GM11168 (cell line): ENCODE measurements around the gene AURKA.
"Not testable (repeated sequence)": the region's sequence is repeated elsewhere in the genome, so short reads cannot be mapped to it uniquely, and the experiment has no call there.

ENCODE experiments used
- in situ Hi-C: fragments of 300-500 bp; cut with MboI; formaldehyde crosslinking; loops from one replicate; pipeline ENCODE4 v1.12.0; 2022; ENCODE audit warnings: low sequenced_read_pairs; ENCODE audit not compliant: unreplicated experiment

The AURKA gene

GRCh38 chr20:56422824-56423189 is 30.8 kb upstream of the AURKA start:
- in situ Hi-C loops: no loop called here

DNA sequence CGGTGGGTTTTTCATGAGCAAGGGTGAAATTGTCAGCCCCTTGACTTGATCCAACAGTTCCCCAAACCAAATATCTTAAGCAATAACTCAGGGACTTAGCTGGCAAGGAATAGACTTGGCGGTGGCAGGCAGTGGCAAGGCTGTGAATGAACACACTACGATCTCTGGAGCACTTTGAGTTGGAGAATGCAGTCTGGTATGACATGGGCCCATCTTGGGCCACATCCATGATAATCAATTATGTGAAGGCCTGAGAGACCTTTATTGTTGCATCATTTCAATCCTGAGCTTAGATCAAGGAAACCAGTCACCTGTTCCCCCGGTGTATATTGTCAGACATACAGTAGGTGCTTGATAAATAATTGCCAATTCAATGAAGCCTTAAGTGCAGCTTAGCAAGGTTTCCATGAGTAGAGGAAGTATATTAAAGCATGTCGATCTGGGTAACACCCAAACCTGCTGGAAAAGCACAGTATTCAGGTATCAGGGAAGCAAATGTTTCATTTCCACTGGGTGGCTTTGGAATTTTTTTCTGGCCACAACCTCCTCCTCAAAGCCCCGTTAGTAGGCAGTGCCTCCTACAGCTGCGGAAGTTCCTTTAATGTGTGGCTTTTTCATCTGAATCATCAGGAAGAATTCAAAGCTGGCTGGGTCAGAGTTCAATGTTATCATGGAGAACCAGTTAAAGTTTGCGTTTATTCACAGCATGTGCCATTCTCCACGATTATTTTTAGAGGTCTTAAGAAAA is 30.2 kb upstream of the AURKA start:
- in situ Hi-C loops: no loop called here

DNA sequence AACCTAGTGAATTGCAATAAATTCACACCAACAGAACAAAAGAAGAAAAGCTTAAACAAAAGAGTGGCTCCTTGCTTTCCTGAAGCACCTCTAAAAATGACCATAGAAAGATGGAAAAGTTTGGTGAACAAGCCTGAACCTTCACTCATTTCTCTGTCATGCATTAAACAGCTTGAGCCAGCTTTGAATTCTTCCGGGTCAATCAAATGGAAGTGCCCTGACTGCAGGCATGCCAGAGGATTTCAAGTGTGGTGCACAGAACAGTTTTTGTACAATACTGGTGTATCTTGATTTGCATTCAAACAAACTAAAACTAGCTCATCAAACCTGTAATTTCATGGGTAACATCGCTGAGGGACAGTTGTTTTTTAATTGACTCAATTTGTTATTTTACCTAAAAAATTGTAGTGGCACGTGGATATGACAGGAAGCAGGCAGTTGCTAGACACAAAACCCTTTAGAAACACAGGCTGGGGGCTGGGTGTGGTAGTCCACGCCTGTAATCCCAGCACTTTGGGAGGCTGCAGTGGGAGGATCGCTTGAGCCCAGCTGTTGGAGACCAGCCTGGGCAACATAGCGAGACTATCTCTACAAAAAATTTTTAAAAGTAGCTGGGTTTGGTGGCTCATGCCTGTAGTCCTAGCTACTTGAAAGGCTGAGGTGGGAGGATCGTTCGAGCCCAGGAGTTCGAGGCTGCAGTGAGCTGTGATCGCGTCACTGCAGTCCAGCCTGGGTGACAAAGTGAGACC is 29.1 kb upstream of the AURKA start:
- in situ Hi-C loops: no loop called here

GRCh38 chr20:56420028-56420427 is 28.0 kb upstream of the AURKA start:
- in situ Hi-C loops: no loop called here

DNA sequence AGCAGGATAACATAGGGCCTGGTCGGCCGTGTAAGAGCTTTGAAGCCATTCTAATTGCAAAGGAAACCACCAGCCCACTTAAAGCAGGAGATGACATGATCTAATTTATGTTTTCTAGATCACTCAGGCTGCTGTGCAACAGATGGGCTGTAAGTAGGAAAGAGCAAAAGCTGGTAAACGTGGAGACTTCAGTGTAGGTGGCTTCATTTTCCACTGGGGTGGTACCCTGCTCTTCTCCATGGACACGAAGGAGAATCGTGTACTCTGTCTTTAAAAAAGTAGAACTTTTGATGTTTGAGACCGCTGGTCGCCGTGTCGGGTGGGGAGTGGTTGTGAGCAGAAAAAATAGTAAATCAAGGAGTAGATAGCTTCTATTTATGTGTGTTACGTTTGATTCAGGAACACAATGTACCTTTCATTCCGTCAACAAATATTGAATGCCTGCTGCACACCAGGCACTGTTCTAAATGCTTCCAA is 26.4 kb upstream of the AURKA start:
- in situ Hi-C loops: no loop called here

- in situ Hi-C loops: no loop called here
These were observed 25.9 kb upstream of the AURKA start for GRCh38 chr20:56417911-56418310.

DNA sequence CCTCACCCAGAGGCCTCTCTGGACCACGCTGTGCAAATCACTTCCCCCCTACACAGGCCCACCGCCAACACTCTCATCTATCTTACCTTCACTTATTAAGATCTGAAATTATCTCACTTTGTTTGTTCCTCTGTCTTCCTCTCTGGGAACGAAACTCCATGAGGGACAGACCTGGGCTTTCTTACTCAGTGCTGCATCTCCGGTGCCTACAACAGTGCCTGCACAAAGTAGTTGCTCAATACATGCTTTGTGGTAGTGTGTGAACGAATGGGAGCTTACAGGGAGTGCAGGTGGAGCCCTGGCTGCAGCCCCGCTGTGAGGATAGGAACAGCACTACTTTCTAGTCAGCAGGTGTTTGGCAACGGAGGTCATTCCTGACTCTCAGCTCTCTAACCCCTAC is 25.4 kb upstream of the AURKA start:
- in situ Hi-C loops: no loop called here

- in situ Hi-C loops: no loop called here
These were observed 23.1 kb upstream of the AURKA start for GRCh38 chr20:56414842-56415765.

DNA sequence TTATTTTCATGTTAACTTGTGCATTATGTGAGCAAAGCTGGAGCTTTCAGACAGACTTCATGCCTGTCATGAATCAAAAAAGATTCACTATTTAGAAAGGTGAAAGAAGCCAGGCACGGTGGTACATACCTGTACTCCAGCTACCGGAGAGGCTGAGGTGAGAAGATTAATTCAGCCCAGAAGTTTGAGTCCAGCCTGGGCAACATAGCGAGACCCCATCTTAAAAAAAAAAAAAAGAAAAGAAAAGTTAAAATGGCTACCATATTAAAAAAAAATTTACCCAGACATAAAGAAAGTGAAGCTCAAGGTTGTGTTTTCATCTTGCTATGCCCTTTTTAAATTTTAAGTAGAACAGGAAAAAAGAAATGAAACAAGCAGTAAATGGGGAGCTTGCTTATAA is 20.9 kb upstream of the AURKA start:
- in situ Hi-C loops: no loop called here

- in situ Hi-C loops: no loop called here
These were observed 20.4 kb upstream of the AURKA start for GRCh38 chr20:56412473-56412790.

DNA sequence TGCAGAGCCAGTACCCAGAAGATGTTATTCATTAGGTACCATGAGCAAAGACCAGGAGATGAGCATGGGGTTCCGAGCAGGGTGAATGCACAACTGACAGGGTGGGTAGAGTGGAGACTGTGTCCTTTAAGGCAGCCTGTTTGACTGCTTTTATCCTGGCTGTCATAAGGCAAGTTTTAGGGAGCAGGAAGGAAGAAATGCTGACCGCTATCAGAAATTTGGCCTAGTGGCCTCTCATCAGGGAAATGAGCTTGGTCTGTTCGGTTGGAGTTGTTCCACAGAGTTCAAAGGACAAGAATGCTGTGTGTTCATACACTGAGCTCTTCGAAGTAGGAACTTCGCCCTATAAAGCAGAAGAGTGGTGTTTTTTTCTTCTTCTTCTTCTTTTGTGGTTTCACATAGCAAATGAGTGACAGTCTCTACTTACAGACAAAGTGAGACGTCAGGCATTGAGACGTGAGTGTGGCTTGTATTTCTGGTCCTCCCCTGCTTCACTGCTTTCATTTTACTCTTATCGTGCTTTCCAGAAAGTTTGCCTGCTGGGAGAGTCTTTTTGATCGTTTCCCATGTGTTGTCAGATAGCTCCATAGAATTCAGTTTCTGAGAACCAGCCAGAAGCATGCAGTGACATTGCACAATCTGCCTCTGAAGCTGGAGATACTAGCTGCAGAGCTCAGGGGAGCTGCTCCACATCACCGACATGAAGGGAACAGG is 19.9 kb upstream of the AURKA start, which contains the start of gene CASS4:
Gene CASS4 (plus strand): TSS at position 502 of the 714 bp plus-strand sequence. CDS start 199 bp downstream, at position 701.
- in situ Hi-C loops: no loop called here

DNA sequence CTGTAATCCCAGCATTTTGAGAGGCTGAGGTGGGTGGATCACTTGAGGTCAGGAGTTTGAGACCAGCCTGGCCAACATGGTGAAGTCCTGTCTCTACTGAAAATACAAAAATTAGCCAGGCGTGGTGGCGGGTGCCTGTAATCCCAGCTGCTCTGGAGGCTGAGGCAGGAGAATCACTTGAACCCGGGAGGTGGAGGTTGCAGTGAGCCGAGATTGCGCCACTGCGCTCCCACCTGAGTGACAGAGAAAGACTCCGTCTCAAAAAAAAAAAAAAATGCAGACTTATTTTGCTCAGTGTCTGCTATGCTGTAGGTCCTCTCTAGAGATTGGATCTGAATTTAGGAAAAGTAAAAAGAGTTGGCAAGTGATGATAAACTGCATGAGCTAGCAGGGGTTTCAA is 19.3 kb upstream of the AURKA start:
- in situ Hi-C loops: not testable (repeated sequence)

DNA sequence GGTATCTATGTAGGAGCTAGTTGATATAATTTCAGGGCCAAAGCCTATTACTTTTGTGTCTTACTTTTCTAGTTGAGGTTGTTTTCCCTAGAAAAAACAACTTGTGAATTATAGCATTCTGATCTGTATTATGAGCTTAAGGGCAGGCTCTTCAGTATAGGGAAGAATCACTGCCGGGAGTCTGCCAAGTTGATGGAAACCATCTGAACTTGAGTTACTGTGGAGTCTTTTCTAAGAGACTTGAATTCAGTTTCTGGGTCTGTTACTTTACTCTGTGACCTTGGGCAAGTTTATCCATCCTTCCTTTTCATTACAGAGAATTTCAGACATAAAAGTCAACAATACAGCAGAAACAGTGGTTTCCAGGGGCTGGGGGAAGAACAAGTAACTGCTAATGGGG is 17.9 kb upstream of the AURKA start:
- in situ Hi-C loops: no loop called here

- in situ Hi-C loops: no loop called here
These were observed 17.5 kb upstream of the AURKA start for GRCh38 chr20:56409521-56409920.

DNA sequence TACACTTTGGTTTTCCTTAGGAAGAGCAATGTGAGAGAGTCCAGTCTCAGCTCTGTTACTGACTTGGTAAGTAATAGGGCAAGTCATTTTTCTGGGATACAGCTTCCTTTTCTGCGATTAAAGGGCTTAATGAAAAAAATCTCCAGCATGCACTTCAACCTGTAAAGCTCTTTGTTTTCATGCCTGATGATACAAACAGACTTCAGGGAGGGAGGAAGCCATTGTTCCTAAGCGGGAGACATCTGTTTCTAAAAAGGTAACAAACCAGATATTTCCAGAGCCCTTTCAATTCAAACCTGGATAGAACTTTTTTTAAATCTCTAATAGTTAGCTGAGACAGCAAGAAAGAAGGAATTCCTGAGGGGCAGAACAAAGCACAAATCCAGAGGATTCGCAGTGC is 14.9 kb upstream of the AURKA start:
- in situ Hi-C loops: no loop called here

DNA sequence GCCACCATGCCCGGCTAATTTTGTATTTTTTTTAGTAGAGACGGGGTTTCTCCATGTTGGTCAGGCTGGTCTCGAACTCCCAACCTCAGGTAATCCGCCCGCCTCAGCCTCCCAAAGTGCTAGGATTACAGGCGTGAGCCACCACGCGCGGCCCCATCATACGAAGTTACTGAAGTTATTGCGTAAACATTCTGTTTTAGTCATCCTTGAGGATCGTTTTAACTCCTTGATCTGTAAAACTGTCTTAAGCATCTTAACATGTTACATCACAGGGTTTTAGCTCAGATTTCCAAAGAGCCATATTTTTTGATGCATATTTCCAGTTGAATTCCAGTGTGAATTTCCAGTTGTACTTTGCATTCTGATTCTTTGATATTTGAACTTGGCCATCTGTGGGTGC is 13.3 kb upstream of the AURKA start:
- in situ Hi-C loops: not testable (repeated sequence)

GRCh38 chr20:56403465-56403864 is 11.4 kb upstream of the AURKA start:
- in situ Hi-C loops: no loop called here

DNA sequence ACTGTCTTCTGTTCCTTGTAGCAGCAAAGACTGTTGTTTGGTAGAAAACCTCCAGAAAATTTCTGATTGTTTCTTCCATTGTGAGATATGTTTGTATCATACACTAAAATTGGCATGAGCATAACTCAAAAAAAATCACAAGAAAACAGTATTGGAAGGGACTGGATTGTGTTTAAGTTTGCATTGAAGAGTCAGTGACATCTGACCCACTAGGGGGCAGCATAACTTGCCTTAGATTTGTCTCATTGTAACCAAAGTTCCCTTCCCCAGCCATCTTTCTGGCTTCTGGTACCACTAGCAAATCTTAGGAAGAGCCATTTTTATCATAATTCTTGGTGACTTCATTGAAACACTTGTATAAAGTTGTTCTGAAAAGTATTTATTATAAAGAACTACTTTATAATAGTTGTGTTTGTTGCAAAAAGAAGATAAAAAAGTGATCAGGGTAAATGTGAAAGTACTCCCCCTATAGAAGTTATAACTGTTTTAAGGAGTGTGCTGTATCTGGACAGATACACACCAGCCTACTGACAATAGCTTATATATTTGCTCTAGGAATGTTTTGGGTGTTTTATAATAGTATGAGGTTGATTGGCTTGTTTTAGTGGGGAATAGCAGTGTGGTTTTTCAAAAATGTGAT is 8.1 kb upstream of the AURKA start:
- in situ Hi-C loops: no loop called here

- in situ Hi-C loops: loop anchor here (10.0 kb wide), 1 partner anchor 80 kb away; no protein-coding TSS in a partner anchor
These were observed 3.2 kb upstream of the AURKA start for GRCh38 chr20:56395166-56395565.

- in situ Hi-C loops: loop anchor here (10.0 kb wide), 1 partner anchor 81 kb away; no protein-coding TSS in a partner anchor
These were observed 1.6 kb upstream of the AURKA start for GRCh38 chr20:56393653-56394052.
